ENCODE results near the gene TRRAP.

TRRAP gene

DNA sequence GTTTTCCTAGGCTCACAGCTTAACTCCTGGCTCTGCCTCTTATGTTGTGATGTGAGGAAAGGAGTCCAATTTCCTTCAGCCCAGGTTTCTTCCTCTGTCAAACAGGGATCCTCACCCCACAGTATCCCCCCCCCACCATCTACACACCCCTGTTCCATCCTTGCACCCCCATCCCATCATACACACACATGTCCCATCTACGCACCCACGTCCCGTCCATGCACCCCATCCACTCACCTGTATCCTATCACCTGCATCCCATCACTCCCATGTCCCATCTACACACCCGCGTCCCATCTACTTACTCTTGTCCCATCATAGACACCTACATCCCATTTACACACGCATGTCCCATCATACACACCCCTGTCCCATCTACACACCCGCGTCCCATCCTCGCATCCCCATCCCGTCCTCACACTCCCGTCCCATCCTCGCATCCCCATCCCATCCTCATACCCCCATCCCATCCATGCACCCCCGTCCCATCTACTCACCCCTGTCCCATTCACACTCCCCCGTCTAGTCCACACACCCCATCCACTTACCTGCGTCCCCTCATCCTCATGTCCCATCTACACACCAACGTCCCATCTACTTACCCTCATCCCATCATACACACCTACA is 117.3 kb downstream of the TRRAP start:
- Histone ChIP-seq H3K9me3 (ENCODE audit: control insufficient read depth, low read length) (no peaks in the 10 kb centered on the region), H3K4me3 (ENCODE audit: low read depth, low read length) (no peak overlapping the region), H3K9ac (no peak overlapping the region), H3K79me2 (peaks cover 9% of the 10 kb centered on the region), H3K27me3 (ENCODE audit: control insufficient read depth, insufficient read depth, low read length) (no peaks in the 10 kb centered on the region), H3K27ac (no peak overlapping the region), H3K4me2 (ENCODE audit: low read length) (no peak overlapping the region), H3K36me3 (ENCODE audit: control insufficient read depth, insufficient read depth, low read length) (no peaks in the 10 kb centered on the region), H3K4me1 (no peaks in the 10 kb centered on the region), H2AFZ (no peak overlapping the region)
- TF ChIP-seq, protein P1, sequence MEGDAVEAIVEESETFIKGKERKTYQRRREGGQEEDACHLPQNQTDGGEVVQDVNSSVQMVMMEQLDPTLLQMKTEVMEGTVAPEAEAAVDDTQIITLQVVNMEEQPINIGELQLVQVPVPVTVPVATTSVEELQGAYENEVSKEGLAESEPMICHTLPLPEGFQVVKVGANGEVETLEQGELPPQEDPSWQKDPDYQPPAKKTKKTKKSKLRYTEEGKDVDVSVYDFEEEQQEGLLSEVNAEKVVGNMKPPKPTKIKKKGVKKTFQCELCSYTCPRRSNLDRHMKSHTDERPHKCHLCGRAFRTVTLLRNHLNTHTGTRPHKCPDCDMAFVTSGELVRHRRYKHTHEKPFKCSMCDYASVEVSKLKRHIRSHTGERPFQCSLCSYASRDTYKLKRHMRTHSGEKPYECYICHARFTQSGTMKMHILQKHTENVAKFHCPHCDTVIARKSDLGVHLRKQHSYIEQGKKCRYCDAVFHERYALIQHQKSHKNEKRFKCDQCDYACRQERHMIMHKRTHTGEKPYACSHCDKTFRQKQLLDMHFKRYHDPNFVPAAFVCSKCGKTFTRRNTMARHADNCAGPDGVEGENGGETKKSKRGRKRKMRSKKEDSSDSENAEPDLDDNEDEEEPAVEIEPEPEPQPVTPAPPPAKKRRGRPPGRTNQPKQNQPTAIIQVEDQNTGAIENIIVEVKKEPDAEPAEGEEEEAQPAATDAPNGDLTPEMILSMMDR (IDR thresholded peaks at IDR 0.05) = no peak

DNA sequence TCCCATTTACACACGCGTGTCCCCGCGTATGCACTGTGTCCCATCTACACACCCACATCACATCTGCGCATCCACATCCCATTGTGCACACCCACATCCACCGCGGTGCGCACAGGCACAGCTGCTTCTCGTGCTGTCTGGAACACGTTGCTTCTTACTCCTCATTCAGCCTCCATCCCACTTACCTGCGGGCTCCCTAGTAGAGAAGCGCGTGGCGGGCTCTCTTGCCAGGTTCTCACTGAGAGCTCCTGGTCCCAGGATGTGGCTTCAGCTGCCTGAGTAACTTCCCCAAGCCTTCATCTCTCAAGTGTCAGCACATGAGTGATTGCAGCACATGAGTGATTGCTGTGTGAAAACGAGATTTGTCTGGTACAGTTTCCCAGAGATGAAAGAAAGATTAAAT is 117.8 kb downstream of the TRRAP start:
- no peak overlapping the region for H3K4me3 ChIP-seq (ENCODE audit: low read depth, low read length)
- H2AFZ ChIP-seq = no peak overlapping the region
- no peaks in the 10 kb centered on the region for H3K9me3 ChIP-seq (ENCODE audit: control insufficient read depth, low read length)
- no peaks in the 10 kb centered on the region for H3K4me1 ChIP-seq
- no peak overlapping the region for H3K4me2 ChIP-seq (ENCODE audit: low read length)
- TF ChIP-seq, protein P1 (IDR thresholded peaks at IDR 0.05) = no peak
- H3K27me3 ChIP-seq (ENCODE audit: control insufficient read depth, insufficient read depth, low read length) = no peaks in the 10 kb centered on the region
- H3K9ac ChIP-seq = no peak overlapping the region
- peaks cover 9% of the 10 kb centered on the region for H3K79me2 ChIP-seq
- H3K27ac ChIP-seq = no peak overlapping the region
- H3K36me3 ChIP-seq (ENCODE audit: control insufficient read depth, insufficient read depth, low read length) = no peaks in the 10 kb centered on the region

DNA sequence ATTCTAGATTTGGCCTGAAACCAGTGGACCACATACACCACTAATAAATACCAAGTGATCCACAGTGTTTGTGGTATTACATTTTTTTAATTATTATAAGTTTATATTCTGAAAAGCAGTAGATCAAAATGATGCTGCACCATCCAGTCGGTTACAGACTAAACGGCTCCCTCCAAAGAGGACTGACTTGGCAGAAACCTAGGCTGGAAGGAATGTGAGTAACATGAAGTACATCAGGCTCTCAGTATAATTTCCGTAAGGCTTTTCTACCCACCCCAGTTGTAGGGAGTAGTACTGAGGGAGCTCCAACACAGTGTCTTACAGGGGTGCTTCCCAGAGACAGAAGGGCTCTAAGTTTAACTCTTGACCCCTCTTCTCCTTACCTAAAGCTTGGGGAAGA is 119.5 kb downstream of the TRRAP start:
- Histone ChIP-seq H3K4me1 (no peaks in the 10 kb centered on the region), H3K4me2 (ENCODE audit: low read length) (no peak overlapping the region), H3K27ac (no peak overlapping the region), H3K9ac (no peak overlapping the region), H3K79me2 (peaks cover 7% of the 10 kb centered on the region), H3K27me3 (ENCODE audit: control insufficient read depth, insufficient read depth, low read length) (no peaks in the 10 kb centered on the region), H3K9me3 (ENCODE audit: control insufficient read depth, low read length) (no peaks in the 10 kb centered on the region), H3K36me3 (ENCODE audit: control insufficient read depth, insufficient read depth, low read length) (no peaks in the 10 kb centered on the region), H3K4me3 (ENCODE audit: low read depth, low read length) (no peak overlapping the region), H2AFZ (no peak overlapping the region)
- TF ChIP-seq, protein P1 (IDR thresholded peaks at IDR 0.05) = no peak

DNA sequence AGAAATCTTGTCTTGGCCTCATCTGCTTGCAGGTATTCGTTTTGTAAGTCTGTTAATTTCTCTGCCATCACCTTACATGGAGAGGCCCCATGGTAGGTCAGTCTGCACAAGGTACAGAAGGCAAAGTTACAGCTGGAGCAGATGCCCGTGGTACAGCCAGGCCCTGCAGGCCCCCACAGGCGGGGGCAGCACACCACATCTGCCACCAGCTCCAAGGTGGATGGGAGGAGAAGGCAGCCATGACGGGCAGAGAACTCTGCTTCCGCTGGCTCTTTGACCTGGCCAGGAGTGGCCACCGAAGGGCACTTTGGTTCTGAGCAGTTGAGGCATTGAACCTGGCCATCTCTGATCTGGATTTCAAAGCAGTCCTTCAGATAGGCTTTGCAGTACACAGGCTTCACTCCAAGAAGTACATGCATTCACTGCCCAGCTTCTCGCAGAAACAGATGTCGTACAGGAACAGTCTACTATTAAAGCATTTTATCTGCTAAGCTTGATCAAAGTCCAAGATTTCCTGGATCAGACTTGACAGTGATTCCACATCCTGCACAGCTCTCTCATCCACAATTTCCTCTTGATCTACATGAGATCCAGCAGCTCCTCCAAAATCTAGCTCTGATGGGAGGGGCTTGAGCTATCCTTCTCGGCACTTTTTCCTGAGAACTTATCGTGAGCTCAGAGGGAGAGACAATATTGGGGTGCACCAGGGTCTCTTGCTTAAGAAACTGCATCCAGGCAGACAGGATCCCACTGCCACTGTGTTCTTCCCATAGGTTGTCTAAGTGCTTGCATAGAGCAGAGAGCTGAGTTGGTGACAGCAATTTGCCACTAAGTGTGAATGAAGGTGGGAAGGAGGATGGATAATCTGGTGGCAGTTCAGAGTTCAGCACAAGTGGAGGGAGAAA is 120.7 kb downstream of the TRRAP start:
- TF ChIP-seq, protein P1 (IDR thresholded peaks at IDR 0.05) = no peak
- Histone ChIP-seq H3K27ac (no peak overlapping the region), H3K4me1 (no peaks in the 10 kb centered on the region), H3K27me3 (ENCODE audit: control insufficient read depth, insufficient read depth, low read length) (no peaks in the 10 kb centered on the region), H3K4me2 (ENCODE audit: low read length) (no peak overlapping the region), H3K36me3 (ENCODE audit: control insufficient read depth, insufficient read depth, low read length) (no peaks in the 10 kb centered on the region), H3K79me2 (peaks cover 2% of the 10 kb centered on the region), H3K9ac (no peak overlapping the region), H3K9me3 (ENCODE audit: control insufficient read depth, low read length) (no peaks in the 10 kb centered on the region), H2AFZ (no peak overlapping the region), H3K4me3 (ENCODE audit: low read depth, low read length) (no peak overlapping the region)

Data from parathyroid adenoma (tissue), 2 donors.